ENCODE results near the gene MTX3. TPM values are rescaled to one million over a fixed set of nuclear protein-coding genes. Genes with fewer than 3 reads are reported as not detected.

The MTX3 gene
- polyA plus RNA-seq, 3 donors, result 0.43 to 2.4 (median 0.68) TPM

DNA sequence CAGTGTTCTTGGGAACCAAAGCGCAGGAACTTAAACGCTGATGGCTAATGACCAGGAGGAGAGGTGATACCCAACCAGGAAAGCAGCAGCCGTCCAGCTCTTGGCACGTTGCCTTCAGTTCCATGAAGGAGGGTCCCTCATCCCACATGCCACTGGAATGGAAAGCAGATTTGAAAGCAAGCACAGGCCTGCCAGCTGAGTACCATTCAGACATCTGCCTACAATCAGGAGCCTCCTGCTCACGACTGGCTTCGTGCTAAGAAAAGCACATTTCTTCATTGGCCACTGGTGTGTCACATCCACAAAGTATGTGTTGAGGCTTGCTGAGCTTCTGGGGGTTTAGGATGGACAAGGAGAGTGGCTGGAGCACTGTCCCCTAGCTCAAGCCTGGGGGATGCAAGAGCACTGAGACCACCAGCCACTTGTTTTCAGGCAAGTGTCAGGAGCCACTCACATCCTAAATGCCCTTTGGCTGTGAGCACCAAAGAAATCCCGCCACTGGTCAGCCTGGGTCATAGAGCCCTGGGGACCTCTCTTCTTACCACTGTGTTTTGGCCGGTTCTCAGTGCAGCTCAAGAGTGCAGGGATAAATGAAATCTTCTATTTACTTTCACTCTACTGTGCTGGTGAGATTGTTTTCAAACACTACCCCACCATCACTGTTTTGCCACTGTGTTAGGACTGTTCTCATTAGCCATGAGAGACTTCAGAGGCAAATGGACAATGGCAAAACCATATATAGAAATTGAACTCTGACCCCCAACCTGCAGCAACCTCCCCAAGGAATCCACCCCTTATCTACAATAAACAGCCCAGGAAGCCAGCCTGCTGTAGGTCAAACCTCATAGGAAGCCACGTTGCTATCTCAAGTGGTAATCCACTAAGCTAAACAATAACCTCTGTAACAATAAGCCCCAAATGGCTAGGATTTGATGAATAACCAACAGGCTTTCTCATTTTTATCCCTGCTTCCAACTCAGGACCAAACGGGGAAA is 58.3 kb downstream of the MTX3 start:
- Histone ChIP-seq H4K20me1 (ENCODE audit: insufficient read depth, low read length) (no peaks in the 10 kb centered on the region), H3K27me3 (ENCODE audit: control insufficient read depth in 2 of 2, insufficient read depth in 2 of 2, low read length in 2 of 2) (no peaks in the 10 kb centered on the region), H2AFZ (ENCODE audit: insufficient read depth, low read depth, low read length, poor library complexity, severe bottlenecking) (no peak overlapping the region), H3K36me3 (replicated peaks in 1 of 2; ENCODE audit: control insufficient read depth in 1 of 2, insufficient read depth in 2 of 2, low read length in 2 of 2) (no peaks in the 10 kb centered on the region), H3K4me1 (ENCODE audit: control insufficient read depth in 1 of 2, insufficient read depth in 2 of 2, low read length in 2 of 2) (no peaks in the 10 kb centered on the region), H3K4me3 (replicated peaks in 1 of 3; ENCODE audit: low read depth in 2 of 3, low read length in 3 of 3) (no peak overlapping the region), H3K9me3 (replicated peaks in 1 of 2; ENCODE audit: control insufficient read depth in 1 of 2, insufficient read depth in 1 of 2, low read length in 2 of 2) (peaks cover 0 to 3% of the 10 kb centered on the region in 2 donors), H3K27ac (ENCODE audit: low read depth in 1 of 2, low read length in 2 of 2) (no peak overlapping the region), H3K9ac (ENCODE audit: insufficient read depth, low read length, poor library complexity, severe bottlenecking) (no peak overlapping the region), H3K79me2 (ENCODE audit: insufficient read depth, low read length) (no peaks in the 10 kb centered on the region), H3K4me2 (replicated peaks; ENCODE audit: extremely low read depth, low read length, poor library complexity, severe bottlenecking) (no peak overlapping the region)
- H3K27me3 Mint-ChIP-seq (ENCODE audit: low read depth in 3 of 3), result peaks cover 2 to 8% (median 4%) of the 10 kb centered on the region in 3 donors
- 98% methylated on average over 5 of the region's 10 CpGs for WGBS (ENCODE audit: insufficient coverage)
- no peak overlapping the region for H3K27ac Mint-ChIP-seq
- intact Hi-C loops (cut with micrococcal nuclease), result no loop called here
- TF ChIP-seq CTCF (IDR thresholded peaks at IDR 0.05), result no peak
- H3K9me3 Mint-ChIP-seq, result peaks cover 0 to 3% (median 0%) of the 10 kb centered on the region in 7 donors
- no peaks in the 10 kb centered on the region for H3K4me1 Mint-ChIP-seq
- H3K36me3 Mint-ChIP-seq, result no peaks in the 10 kb centered on the region
- H3K4me3 Mint-ChIP-seq, result no peak overlapping the region
- DNase-seq, result no peak

- H3K4me1 ChIP-seq (ENCODE audit: control insufficient read depth in 1 of 2, insufficient read depth in 2 of 2, low read length in 2 of 2), result no peaks in the 10 kb centered on the region
- H3K9ac ChIP-seq (ENCODE audit: insufficient read depth, low read length, poor library complexity, severe bottlenecking), result no peak overlapping the region
- Mint-ChIP-seq H3K4me3 (no peak overlapping the region), H3K9me3 (peaks cover 0 to 3% (median 0%) of the 10 kb centered on the region in 7 donors), H3K36me3 (no peaks in the 10 kb centered on the region), H3K27ac (no peak overlapping the region), H3K4me1 (no peaks in the 10 kb centered on the region), H3K27me3 (ENCODE audit: low read depth in 3 of 3) (peaks cover under 1 to 8% (median 2%) of the 10 kb centered on the region in 3 donors)
- no peaks in the 10 kb centered on the region for H3K79me2 ChIP-seq (ENCODE audit: insufficient read depth, low read length)
- no peak for DNase-seq
- peaks cover 0 to 3% of the 10 kb centered on the region in 2 donors for H3K9me3 ChIP-seq (replicated peaks in 1 of 2; ENCODE audit: control insufficient read depth in 1 of 2, insufficient read depth in 1 of 2, low read length in 2 of 2)
- TF ChIP-seq CTCF (IDR thresholded peaks at IDR 0.05), result no peak
- no peak overlapping the region for H3K4me3 ChIP-seq (replicated peaks in 1 of 3; ENCODE audit: low read depth in 2 of 3, low read length in 3 of 3)
- H3K4me2 ChIP-seq (replicated peaks; ENCODE audit: extremely low read depth, low read length, poor library complexity, severe bottlenecking), result no peak overlapping the region
- peaks cover 0 to 4% of the 10 kb centered on the region in 2 donors for H3K27me3 ChIP-seq (ENCODE audit: control insufficient read depth in 2 of 2, insufficient read depth in 2 of 2, low read length in 2 of 2)
- WGBS (ENCODE audit: insufficient coverage), result 89% methylated on average over 3 of the region's 4 CpGs
- H3K27ac ChIP-seq (ENCODE audit: low read depth in 1 of 2, low read length in 2 of 2), result no peak overlapping the region
- intact Hi-C loops (cut with micrococcal nuclease), result no loop called here
- H4K20me1 ChIP-seq (ENCODE audit: insufficient read depth, low read length), result no peaks in the 10 kb centered on the region
- no peaks in the 10 kb centered on the region for H3K36me3 ChIP-seq (replicated peaks in 1 of 2; ENCODE audit: control insufficient read depth in 1 of 2, insufficient read depth in 2 of 2, low read length in 2 of 2)
- H2AFZ ChIP-seq (ENCODE audit: insufficient read depth, low read depth, low read length, poor library complexity, severe bottlenecking), result no peak overlapping the region
These were observed 59.2 kb downstream of the MTX3 start for GRCh38 chr5:79931866-79932265.
